ENCODE data around the gene EXT2.

DNA sequence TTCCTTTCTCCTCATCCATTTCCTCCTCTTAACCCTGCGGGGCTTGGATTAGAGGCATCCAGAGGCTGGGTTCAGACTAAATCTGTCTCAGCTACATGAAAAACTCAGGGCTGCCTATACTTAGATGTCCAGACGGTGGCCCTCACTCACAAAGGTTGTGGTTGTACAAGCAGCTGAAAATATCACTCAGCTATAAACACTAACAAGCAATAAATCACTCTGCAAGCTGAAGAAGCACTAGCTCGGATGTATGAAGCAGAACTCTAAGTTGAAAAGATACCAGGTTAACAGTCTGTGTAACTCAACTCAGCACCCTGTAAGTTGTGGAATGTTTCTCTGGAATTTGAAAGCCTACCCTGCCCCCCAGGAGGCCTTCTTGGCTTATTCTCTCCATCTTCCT, 82.9 kb downstream of the EXT2 start:
- TF ChIP-seq TCF7L2 (IDR thresholded peaks at IDR 0.05; ENCODE audit: borderline replicate concordance, extremely low read depth, insufficient read depth, insufficient read length) = no peak
- TF ChIP-seq EZH2 (IDR thresholded peaks at IDR 0.05) = no peak
- TF ChIP-seq RAD21 (IDR thresholded peaks at IDR 0.05; ENCODE audit: low read depth) = no peak
- no peak for TF ChIP-seq POLR2A (IDR thresholded peaks at IDR 0.05; ENCODE audit: borderline replicate concordance, extremely low read depth, insufficient read depth, insufficient read length)
- TF ChIP-seq, protein P1, sequence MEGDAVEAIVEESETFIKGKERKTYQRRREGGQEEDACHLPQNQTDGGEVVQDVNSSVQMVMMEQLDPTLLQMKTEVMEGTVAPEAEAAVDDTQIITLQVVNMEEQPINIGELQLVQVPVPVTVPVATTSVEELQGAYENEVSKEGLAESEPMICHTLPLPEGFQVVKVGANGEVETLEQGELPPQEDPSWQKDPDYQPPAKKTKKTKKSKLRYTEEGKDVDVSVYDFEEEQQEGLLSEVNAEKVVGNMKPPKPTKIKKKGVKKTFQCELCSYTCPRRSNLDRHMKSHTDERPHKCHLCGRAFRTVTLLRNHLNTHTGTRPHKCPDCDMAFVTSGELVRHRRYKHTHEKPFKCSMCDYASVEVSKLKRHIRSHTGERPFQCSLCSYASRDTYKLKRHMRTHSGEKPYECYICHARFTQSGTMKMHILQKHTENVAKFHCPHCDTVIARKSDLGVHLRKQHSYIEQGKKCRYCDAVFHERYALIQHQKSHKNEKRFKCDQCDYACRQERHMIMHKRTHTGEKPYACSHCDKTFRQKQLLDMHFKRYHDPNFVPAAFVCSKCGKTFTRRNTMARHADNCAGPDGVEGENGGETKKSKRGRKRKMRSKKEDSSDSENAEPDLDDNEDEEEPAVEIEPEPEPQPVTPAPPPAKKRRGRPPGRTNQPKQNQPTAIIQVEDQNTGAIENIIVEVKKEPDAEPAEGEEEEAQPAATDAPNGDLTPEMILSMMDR (IDR thresholded peaks at IDR 0.05 in 2 of 3, conservative IDR thresholded peaks at IDR 0.05 in 1 of 3; ENCODE audit: borderline replicate concordance in 1 of 3, insufficient read depth in 1 of 3, low read depth in 2 of 3, low read length in 2 of 3) = no peak
- no peak for TF ChIP-seq YY1 (IDR thresholded peaks at IDR 0.05; ENCODE audit: extremely low read depth, insufficient replicate concordance, low read depth, low read length)
- no peak for TF ChIP-seq EZH2phosphoT487 (IDR thresholded peaks at IDR 0.05; ENCODE audit: borderline replicate concordance)
- no peak for TF ChIP-seq POLR2AphosphoS5 (IDR thresholded peaks at IDR 0.05; ENCODE audit: low read depth, low read length)
- TF ChIP-seq ZFX (IDR thresholded peaks at IDR 0.05) = no peak
- no peak for TF ChIP-seq ZNF274 (IDR thresholded peaks at IDR 0.05; ENCODE audit: low read depth, low read length)
